ENCODE measurements around the gene CCDC154.

The CCDC154 gene

DNA sequence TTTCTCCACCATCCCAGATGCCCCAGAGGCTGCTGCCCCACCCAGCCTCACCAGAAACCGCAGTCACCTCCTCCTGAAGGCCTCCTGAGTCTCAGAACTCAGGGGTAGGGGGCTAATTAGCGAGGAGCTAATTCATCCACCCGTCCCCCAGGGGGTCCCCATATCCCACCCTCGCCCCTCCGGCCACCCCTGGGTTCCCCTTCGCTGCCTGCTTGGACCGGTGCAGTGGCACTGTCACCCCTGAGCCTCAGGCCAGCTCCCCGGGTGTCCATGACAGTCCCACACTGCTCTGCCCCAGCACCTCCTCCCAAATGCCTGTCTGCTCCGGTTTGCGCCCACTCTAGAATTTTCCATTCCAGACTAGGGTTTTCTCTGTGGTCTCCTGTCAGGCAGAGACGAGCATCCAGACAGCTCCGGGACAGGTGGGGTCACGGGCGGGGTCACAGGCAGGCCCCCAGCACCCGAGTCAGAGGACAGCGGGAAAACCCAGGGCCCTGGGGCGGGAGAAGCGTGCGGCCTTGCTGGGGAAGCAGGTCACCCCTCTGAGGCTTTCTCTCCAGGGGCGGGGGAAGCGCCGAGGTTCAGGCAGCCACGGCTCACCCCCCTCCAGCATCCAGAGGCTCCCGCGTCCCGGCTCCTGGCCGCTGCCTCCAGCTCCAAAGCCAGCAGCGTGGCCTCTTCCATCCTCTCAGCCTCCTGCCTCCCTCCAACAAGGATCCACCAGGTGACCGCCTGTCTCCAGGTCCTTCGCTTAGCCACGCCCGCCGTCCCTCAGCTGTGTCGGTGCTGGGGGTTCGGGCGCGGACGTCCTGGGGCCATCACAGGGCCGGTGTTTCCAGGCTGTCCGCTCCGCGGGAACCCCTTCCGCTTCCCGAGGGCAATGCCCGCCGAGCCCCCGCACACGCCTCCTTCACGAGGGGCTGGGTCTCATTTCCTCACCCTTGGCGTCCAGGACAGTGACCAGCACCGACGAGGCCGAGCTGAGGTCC is 16.6 kb downstream of the CCDC154 start:
- peak in 1 of 10 donors; percentile 80 for DNase-seq
- intact Hi-C loops (cut with DNase I), result no loop called here

DNA sequence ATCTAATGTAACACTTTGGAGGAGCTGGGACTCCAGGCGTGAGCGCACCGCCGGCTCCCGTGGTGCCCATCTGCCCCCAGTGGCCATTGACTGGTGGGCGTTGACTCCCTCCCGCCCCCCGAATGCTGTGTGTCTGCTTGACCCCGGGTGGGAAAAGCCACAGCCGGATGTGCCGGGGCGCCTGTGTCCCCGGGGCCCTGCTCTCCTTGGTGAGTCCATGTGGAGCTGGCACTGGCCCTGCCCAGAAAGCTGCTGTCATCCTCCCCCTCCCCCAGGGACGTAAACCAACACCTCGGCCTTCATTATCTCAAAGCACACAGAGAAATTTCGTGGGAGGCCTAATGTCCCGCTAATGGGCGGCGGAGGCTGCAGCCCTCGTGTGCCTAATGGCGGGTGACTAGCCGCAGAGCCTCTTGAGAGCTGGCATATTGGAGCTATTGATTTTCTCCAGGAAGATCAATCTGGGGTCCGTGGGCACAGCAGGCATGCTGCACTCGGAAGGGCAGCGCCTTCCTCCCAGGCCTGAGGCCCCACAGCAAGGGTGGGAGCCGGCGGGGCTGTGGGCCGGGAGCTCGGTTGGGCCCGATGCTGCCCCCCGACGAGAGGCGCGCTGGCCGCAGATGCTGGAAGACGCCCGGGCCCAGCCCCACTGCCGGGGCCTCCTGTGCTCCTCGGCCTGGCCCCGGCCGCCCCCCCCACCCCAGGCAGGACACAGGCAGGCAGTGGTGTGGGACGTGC is 17.5 kb downstream of the CCDC154 start:
- intact Hi-C loops (cut with DNase I), result no loop called here
- peak in 1 of 10 donors; percentile 70 for DNase-seq

DNA sequence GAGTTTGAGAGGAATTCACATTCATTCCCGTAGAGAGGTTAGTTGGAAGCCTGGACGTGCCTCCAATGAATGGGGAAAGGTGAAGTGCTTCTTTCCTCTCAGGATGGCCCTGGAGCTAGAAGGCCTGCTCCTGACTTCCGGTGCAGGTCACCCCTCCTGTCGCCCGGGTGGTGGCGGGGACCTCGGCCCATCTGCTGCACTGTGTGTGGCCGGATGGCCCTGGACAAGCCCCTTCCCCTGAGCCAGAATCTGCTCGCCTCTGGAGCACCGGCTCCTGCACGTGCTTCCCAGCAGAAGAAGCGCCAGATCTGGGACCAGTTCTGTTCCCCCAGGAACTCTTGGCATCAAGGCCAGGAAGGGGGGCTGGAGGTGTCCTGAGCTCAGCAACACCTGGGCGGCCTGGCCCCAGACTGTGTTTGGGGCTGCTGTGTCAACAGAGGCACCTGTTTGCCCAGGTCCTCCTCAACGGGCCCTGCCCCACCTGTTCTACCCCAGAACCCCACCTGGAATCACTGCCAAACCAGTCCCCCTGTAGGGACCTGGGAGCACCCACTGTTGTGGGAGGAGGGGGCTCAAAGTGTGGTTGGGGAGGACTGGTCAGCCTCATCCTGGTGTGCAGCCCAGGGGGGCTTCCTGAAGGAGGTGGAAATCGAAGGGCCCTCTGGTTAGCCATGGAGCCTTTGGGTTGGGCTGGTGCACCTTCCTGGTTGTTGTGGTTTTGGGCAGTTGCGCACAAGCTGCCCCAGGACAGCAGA is 18.6 kb downstream of the CCDC154 start:
- peak in 1 of 10 donors; percentile 67 for DNase-seq
- intact Hi-C loops (cut with DNase I), result no loop called here

DNA sequence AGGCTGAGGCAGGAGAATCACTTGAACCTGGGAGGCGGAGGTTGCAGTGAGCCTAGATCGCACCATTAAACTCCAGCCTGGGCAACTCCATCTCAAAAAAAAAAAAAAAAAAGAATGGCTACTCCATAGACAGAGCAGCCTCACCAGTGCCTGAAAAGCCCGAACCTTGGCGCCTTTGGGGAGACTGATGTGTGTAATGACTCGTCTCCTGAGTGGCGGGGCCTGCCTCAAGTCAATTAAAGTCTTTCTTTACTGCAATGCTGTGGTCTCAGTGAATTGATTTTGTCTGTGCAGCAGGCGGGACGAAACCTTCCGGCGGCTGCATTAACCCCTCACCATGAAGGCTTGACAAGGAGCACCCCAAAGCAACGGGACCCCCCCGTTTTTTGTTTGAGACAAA is 20.3 kb downstream of the CCDC154 start:
- DNase-seq, result no peak
- intact Hi-C loops (cut with DNase I), result no loop called here

DNA sequence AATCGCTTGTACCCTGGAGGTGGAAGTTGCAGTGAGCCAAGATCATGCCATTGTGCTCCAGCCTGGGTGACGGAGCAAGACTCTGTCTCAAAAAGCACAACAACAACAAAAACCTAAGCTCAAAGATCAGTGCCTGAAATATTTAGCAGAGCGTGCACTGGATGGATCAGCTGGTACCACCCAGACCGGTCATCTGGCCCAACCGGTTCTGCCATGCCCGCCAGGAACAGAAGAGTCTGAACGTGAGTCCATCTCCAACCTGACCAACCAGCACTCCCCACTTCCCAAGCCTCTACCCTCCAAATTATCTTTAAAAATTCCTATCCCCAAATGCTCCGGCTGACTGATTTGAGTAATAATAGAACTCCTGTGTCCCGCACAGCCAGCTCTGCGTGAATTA is 22.3 kb downstream of the CCDC154 start:
- DNase-seq, result no peak
- intact Hi-C loops (cut with DNase I), result no loop called here

DNA sequence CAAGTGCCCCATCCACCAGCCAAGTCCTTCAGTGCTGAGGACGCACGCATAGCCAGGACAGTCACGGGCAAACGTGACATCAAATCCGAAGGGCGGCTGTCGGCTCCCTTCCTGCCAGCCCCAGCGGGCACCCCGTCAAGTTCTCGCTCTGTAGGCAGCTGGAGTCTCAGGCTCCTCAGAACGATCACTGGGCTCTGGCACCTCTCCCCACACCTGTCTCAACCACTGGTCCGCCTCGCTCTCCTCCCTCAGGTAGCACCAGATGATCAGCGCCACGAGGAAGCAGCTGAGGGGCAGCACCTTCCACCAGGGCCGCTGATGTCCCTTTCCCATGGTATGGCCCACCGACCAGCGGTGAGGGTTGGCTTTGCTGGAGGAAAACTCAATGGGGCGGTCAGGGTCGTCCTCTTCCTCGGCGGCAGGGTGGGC is 24.2 kb downstream of the CCDC154 start:
- DNase-seq, result peak in 1 of 10 donors; percentile 87
- intact Hi-C loops (cut with DNase I), result loop anchor here (2.0 kb wide), 1 partner anchor 69 kb away; the partner anchor contains the start of genes GNPTG and TSR3

DNA sequence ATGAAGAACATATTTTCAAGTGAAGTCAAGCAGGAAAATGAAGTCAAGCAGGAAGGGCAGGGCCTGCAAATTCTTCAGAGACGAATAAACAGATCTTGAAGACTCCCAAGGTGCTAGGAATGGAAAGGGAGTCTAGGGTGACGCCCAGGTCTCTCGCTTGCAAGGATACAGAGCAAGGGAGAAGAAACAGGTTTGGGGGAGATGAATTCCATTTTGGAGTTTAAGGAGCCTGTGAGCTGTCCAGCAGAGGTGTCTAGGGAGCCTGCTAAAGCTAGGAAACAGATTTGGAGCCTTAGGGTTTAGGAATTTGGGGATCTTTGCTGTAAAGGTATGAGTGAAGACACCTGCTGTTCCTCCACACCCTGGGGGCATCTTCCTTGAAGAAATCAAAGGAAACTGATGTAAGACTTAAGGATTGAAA is 27.8 kb downstream of the CCDC154 start:
- intact Hi-C loops (cut with DNase I), result no loop called here

DNA sequence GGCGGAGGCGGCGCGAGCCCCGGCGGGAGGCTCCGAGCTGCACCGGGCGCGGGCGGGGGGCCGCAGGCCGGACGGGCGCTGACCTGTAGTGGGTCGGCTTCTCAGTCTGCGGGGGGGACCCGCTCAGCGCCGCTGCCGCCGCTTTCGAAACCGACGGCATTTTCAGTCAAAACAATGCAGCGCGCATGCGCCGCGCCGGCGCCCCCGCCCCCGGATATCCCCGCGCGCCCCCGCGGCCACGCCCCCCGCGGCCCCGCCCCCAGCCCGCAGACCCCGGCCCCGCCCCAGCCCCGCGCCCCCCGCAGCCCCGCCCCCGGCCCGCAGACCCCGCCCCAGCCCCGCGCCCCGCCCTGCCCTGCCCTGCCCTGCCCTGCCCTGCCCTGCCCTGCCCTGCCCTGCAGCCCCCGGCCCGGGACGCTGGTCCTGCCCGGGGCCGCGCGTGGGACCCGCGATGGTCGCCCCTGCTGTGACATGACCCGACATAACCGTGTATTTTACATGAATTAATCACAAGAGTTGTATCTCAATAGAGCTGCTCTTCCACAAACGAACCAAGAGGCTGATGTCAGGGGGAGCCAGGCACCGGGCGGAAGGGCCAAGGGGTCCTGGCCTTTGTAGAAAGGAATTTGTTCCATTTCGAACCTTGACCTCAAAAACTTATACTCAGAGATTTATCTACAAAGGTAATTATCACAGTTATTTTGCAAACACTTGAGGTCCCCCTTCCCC is 29.7 kb downstream of the CCDC154 start, which contains the start of gene UNKL:
TSS of gene UNKL (minus strand) at position 173 of the 729 bp plus-strand sequence. CDS start at position 160, 13 bp downstream.
- peak in 7 of 10 donors; percentile 26 to 94 (median 60) for DNase-seq
- intact Hi-C loops (cut with DNase I), result no loop called here

More for the DNA sequence above, 27.8 kb downstream of the CCDC154 start:
- DNase-seq, result no peak

DNA sequence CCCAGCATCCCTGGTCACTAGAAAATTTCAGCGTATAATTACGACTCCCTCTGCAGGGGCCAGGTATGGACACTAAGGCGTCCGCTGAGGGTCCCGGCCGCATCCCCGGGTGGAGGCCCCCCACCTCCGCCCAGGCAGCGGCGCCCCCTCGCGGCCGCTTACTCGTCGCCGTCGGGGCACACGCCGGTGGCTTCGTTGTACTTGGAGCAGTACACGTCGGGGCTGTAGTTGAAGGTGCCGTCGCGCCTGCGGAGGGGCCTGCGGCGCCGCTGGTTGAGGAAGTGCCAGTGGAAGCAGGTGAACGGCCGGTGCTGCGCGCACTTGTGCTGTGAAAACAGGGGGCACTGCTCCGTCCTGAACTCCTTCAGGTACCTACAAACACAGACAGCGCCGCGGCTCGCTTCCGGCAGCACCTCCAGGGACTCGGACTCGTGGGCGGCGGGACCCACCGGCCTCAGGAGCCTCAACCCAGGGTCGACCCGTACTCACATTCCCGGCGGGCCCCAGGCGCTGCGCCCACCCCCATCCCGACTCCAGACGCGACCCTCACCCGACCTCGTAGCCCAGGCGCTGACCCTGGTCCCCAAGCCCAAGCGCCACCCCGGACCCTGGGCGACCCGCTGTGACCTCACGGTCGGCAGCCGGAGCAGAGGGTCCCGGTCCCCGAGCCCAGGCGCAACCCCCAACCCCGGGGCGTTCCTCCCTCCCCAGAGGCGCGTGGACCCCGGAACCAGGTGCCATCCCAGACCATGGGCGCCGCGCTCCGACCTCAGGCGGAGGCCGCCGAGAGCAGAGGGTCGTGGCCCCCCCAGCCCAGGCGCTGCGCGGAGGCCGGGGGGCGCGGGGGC is 30.4 kb downstream of the CCDC154 start:
- intact Hi-C loops (cut with DNase I), result no loop called here
- DNase-seq, result peak in 3 of 10 donors; percentile 24 to 49 (median 31)

DNA sequence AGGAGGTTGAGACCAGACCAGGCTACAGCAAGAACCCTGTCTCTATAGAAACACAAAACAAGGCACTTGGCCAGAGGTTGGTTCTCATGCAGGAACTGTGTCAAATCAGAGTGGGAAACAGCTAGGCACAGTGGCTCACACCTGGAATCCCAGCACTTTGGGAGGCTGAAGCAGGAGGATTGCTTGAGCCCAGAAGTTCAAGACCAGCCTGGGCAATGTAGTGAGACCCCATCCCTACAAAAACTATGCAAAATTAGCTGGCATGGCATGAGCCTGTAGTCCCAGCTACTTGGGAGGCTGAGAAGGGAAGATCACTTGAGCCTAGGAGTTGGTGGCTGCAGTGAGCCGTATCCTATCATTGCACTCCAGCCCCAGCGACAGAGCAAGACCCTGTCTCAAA is 31.5 kb downstream of the CCDC154 start:
- no peak for DNase-seq
- intact Hi-C loops (cut with DNase I), result no loop called here

DNA sequence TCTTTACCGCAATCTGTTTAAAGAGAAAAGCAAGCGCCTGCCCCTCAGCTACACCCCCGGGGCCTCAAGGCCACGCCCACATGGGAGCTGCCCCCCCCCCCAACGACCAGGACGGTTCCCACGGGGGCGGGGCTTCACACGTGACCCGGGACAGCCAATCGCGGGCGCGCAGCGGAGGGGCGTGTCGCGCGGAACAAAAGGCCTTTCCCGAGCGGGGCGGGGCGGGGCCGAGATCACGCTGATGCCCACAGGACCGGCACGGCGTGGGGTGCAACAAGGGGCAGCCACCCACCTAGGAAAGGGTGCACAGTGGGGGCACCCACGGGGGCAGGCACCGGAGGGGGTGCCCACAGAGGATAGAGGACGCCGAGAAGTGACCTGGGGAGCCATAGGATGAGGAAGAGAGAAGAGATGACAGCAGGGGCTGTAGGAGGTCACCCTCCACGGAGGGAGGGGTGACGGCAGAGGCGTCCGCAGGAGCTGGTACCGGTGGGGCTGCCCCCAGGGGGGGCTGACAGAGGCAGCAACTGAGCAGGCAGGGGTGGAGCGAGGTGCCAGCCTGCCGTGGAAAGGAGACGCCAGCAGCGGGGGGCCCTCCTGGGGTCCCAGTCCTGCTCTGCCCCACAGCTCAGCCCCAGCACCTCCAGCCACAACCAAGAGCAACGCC is 36.1 kb downstream of the CCDC154 start:
- intact Hi-C loops (cut with DNase I), result loop anchor here (10.0 kb wide), 1 partner anchor 104 kb away; the partner anchor contains the start of gene UBE2I
- peak; percentile 90 to 99 (median 97) for DNase-seq

DNA sequence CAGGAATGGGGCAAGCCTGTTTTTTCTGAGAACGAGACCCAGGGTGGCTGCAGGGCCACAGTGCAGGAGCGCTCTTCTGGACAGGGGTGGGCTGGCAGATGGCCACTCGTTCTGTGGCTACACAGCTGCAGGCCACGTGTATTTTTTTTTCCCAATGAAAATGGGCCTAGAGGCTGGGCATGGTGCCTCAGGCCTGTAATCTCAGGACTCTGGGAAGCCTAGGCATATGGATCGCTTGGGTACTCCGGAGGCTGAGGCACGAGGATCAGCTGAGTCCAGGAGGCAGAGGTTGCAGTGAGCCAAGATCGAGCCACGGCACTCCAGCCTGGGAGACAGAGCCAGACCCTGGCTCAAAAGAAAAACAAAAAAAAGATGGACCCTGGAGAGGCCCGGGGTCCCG is 36.6 kb downstream of the CCDC154 start:
- DNase-seq, result no peak
- intact Hi-C loops (cut with DNase I), result loop anchor here (10.0 kb wide), 1 partner anchor 103 kb away; the partner anchor contains the start of gene UBE2I

DNA sequence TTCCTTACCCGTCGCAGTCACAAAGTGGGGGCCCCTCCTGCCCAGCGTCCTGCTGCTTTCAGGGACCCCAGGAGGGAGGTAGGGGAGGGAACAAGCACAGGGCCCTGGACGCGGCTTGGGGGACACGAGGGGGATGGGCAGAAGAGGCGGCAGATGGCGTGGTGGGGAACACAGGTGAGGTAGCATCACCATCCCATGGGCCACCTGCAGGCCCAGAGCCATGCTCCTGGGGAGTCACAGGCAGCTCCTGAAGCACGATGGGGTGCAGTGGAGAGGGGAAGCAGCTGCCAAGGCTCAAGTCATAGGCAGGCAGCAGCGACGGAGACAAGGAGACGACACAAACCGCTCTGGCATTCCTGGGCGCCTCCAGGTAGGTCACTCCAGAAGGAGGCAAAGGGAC is 40.6 kb downstream of the CCDC154 start:
- no peak for DNase-seq
- intact Hi-C loops (cut with DNase I), result loop anchor here (10.0 kb wide), 1 partner anchor 99 kb away; the partner anchor contains the start of gene UBE2I

DNA sequence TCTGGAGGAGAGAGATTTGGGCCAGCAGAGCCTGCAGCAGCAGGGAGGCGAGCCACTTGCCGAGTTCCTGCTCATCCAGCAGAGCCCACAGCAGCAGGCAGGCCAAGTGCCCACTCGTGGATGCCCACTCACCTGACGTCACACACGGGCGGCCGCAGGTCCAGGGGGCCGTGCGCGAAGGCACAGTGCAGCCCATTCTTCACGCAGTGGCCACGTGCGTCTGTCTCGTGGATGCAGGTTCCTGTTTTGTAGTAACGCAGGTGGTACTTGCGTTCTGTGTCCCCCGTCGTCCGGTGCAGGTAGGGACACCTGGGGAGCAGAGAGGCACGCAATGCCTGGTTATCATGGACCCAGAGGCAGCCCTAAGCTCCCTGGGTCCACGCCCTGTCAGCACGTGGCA is 41.3 kb downstream of the CCDC154 start:
- intact Hi-C loops (cut with DNase I), result loop anchor here (10.0 kb wide), 1 partner anchor 98 kb away; the partner anchor contains the start of gene UBE2I
- no peak for DNase-seq

DNA sequence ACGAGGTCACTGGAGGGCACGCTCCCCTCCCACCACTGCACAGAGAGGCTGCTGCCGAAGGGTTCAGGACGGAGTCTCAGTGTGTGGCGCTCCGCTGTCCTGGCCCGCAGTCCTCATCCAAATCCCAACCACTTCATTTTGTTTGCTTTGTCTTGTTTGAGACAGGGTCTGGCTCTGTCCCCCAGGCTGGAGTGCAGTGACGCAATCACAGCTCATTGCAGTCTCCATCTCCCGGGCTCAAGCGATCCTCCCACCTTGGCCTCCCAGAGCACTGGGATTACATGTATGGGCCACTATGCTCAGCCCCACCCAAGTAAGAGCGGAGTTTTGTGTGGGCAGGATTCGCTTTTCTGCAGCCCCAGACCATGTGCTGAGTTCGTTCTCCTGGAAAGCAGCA is 42.6 kb downstream of the CCDC154 start:
- intact Hi-C loops (cut with DNase I), result loop anchor here (10.0 kb wide), 1 partner anchor 97 kb away; the partner anchor contains the start of gene UBE2I
- no peak for DNase-seq

DNA sequence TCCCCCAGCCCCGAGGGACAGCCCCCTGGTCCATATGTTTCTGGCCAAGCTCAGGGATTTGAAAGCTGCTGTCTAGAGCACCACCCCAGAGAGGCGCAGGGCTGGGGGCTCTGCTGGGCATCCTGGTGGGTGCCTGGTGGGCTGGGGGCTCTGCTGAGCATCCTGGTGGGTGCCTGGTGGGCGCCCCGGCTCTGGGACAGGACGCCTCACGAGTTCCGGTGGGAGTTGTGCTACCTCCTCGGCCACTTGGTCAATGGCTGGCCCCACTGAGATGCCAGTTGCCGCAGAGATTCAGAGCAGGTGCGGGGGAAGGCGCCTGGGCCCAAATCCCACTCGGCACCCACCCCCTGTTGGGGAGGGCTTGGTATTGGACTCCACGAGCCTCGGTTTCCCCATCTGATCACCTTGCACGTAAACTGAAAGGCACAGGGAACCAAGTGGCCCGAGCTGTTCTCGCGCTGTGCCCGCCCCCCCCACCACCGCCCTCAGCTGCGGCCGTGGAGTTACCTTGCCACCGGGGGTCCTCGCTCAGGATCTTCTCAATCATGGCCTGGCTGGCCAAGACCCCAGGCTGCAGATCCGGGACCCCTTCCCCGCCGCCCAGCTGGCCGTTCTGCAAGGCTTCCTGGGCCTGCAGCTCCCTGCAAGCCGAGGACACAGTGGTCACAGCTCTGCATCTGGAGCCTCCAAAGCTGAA is 43.1 kb downstream of the CCDC154 start:
- intact Hi-C loops (cut with DNase I), result loop anchor here (10.0 kb wide), 1 partner anchor 96 kb away; the partner anchor contains the start of gene UBE2I

More for the DNA sequence above, 43.1 kb downstream of the CCDC154 start:
- DNase-seq, result no peak

All from posterior cingulate gyrus (tissue), 11 donors.